ENCODE measurements around the gene AHR.

AHR gene

DNA sequence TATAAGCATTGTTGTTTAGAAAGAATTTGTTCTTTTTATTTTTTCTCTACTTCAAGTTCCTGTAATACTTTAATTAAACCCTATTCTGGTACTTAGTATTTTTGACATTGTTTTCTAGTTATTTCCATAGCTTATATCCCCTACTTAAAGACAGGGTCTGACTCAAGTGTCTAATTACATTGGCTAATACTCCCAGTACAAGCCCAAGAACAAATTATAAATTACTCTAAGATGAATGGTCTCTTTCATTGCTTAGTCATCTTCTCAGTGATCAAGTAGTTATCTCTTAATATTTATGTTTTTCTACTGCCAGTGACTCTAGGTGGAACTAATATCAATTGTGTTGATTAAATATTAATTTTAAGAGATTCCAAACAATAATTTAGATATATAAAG is 21.6 kb downstream of the AHR start:
- TF ChIP-seq, protein P1, sequence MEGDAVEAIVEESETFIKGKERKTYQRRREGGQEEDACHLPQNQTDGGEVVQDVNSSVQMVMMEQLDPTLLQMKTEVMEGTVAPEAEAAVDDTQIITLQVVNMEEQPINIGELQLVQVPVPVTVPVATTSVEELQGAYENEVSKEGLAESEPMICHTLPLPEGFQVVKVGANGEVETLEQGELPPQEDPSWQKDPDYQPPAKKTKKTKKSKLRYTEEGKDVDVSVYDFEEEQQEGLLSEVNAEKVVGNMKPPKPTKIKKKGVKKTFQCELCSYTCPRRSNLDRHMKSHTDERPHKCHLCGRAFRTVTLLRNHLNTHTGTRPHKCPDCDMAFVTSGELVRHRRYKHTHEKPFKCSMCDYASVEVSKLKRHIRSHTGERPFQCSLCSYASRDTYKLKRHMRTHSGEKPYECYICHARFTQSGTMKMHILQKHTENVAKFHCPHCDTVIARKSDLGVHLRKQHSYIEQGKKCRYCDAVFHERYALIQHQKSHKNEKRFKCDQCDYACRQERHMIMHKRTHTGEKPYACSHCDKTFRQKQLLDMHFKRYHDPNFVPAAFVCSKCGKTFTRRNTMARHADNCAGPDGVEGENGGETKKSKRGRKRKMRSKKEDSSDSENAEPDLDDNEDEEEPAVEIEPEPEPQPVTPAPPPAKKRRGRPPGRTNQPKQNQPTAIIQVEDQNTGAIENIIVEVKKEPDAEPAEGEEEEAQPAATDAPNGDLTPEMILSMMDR (IDR thresholded peaks at IDR 0.05): no peak
- H3K27ac ChIP-seq: no peak overlapping the region
- H3K4me3 ChIP-seq: no peak overlapping the region
- DNase-seq (ENCODE audit: low spot score): no peak

DNA sequence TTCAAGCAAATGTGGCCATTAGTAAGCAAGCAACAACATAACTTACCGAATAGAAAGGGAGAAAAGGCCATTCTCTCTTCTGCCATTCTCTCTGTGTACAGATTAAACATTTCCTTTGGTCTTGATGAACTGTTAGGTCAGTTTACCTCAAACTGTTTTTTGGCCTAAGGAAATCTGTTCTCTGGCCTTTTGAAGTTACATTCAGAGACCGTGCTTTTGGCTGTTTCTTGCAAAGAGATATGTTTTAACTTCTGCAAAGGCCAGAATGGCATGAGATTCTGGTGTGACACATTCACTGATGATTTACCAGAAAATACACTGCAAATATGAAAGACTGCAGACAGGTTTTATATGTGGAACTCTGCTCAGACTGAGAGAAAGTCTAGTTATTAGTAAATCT is 22.2 kb downstream of the AHR start:
- H3K4me3 ChIP-seq: no peak overlapping the region
- DNase-seq (ENCODE audit: low spot score): no peak
- TF ChIP-seq, protein P1 (IDR thresholded peaks at IDR 0.05): no peak
- peak overlapping the region in 1 of 2 donors; percentile 24 for H3K27ac ChIP-seq

DNA sequence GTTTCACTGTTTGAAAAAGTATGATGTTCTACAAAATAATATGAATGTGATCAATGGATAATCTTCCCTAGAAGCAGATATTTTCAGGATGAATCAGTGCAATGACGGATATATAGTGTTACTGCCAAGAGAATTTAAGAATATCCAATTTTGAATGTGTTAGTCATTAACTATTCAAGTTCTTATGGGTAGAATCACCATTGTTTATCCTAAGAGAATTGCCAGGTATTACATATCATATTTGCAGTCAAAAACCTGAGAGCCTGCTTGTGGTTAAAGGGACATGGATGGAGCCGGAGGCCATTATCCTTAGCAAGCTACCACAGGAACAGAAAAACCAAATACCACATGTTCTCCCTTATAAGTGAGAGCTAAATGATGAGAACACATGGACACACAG is 26.9 kb downstream of the AHR start:
- TF ChIP-seq, protein P1 (IDR thresholded peaks at IDR 0.05): no peak
- Histone ChIP-seq H3K4me3 (no peak overlapping the region), H3K27ac (no peak overlapping the region)
- DNase-seq (ENCODE audit: low spot score): no peak

DNA sequence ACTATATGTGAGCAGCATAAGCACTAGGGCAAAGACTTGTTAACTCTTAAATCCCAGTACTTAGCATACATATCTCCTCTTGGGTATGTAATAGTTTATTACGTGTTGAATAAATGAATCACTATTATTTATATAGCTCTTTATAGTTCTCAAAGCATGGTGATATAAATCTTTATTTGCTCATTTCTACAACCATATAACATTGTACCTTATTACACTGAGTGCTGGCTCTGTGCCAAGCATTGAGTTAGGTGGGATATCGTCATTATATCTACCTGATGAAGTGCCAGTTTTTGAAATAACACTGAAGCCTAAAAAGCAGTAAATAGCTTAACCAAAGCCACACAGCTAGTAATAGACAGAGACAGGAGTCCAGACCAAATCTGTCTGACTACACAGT is 27.9 kb downstream of the AHR start:
- DNase-seq (ENCODE audit: low spot score): no peak
- no peak overlapping the region for H3K4me3 ChIP-seq
- no peak overlapping the region for H3K27ac ChIP-seq
- TF ChIP-seq, protein P1 (IDR thresholded peaks at IDR 0.05): no peak

DNA sequence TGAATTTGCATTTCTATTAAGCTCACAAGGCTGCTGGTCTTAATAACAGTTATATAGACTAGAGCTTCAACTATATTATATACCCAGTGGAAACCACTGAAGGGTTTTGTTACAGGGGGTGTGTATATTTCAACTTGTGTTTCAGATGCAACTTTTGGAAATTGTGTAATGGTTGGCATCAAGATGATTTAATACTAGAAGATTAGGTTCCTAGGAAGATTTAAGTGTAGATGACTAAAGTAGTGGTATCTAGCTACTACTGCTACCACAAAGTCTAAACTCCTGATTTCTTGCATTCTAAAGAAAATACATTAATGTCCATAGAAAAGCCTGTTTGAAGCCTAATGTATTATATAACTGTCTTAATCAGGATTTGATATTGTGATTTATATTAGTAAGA is 30.2 kb downstream of the AHR start:
- TF ChIP-seq, protein P1 (IDR thresholded peaks at IDR 0.05): no peak
- Histone ChIP-seq H3K4me3 (no peak overlapping the region), H3K27ac (no peak overlapping the region)
- DNase-seq (ENCODE audit: low spot score): no peak

DNA sequence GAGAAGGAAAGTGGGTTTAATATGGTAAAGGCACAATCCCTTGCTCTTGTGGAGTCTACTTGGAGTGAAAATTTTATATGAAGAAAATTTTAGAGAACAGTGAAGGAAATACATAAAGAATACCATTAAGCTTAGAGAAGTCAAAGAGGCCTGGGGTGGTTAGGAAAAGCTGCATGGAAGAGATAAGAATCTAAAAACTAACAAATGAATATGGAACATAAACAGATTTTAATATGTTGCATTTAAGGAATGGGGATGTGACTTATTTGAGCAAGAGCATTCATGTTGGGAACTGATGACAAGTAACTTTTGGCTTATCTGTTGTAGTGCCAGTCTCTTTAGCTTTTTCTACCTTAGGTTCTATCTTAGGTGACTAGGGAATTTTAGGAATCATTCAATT is 31.0 kb downstream of the AHR start:
- no peak overlapping the region for H3K27ac ChIP-seq
- no peak for DNase-seq (ENCODE audit: low spot score)
- TF ChIP-seq, protein P1 (IDR thresholded peaks at IDR 0.05): no peak
- H3K4me3 ChIP-seq: no peak overlapping the region

DNA sequence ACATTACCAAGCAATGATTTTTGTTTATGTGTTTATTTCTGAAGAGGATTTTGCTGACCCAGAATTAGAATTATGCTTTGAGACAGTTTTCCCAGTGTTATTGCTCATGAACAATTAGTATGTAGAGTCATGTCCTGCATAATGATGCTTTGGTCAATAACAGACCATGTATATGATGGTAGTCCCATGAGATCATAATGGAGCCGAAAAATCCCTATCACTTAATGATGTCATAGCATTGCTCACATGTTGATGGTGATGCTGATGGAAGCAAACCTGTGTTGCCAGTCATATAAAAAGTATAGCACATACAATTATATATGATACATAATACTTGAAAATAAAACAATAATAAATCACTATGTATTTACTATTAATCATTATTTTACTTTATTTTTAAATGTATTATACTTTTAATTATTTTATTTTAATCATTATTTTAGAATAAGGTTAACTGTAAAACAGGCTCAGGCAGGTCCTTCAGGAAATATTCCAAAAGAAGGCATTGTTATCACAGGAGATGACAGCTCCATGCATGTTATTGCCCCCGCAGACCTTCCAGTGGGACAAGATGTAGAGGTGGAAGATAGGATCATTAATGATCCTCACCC is 33.5 kb downstream of the AHR start:
- TF ChIP-seq, protein P1 (IDR thresholded peaks at IDR 0.05): no peak
- H3K4me3 ChIP-seq: no peak overlapping the region
- DNase-seq (ENCODE audit: low spot score): no peak
- H3K27ac ChIP-seq: no peak overlapping the region

Data from coronary artery (tissue), 2 donors.